HG03432 (cell line): Measurements from ENCODE around the gene KBTBD13.

Source experiments
- ATAC-seq: cut with Tn5 transposase; IDR thresholded peaks from one replicate; pipeline ENCODE4 v1.9.1; 2021; ENCODE audit warnings: mild to moderate bottlenecking, moderate library complexity; ENCODE audit not compliant: unreplicated experiment

The KBTBD13 gene

DNA sequence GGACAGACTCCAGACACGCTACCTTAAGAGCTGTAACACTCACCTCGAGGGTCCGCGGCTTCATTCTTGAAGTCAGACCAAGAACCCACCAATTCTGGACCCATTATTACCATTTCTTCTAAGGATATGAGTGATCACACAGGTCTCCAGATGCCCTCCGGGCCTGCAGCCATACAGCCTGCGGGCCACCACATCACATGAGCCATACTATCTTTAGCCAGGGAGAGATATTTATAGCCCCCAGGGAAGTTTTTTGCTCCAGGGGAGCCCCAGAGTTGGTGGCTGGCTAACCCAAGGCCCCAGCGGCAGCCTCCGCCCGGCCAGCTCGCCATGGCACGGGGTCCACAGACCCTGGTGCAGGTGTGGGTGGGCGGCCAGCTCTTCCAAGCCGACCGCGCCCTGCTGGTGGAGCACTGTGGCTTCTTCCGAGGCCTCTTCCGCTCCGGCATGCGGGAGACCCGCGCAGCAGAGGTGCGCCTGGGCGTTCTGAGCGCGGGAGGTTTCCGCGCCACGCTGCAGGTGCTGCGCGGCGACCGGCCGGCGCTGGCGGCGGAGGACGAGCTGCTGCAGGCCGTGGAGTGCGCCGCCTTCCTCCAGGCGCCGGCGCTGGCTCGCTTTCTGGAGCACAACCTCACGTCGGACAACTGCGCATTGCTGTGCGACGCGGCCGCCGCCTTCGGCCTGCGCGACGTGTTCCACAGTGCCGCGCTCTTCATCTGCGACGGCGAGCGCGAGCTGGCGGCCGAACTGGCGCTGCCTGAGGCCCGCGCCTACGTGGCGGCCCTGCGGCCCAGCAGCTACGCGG lies at the start of gene KBTBD13:
Gene KBTBD13 (plus strand): TSS at position 261 of the 805 bp plus-strand sequence. CDS start 70 bp downstream, at position 331.
- no peak for ATAC-seq

DNA sequence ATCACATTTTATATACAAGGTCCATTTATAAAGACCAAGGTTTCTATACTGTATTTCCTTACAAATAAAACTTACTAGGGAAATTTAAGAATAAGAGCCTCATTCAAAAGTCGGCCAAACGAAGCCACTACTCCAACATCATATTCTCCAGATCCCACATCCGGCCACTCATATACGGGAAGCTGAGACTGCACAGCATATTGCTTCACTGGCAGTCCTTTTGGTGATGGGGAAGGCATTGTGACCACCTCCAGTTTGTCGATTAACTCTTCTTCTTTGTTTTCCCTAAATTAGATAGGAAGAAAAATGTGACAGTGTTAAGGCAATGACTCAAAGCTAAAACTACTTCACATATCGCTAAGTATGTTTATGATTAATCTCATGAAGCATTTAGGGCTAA lies 49.8 kb upstream of the KBTBD13 start:
- ATAC-seq: no peak

DNA sequence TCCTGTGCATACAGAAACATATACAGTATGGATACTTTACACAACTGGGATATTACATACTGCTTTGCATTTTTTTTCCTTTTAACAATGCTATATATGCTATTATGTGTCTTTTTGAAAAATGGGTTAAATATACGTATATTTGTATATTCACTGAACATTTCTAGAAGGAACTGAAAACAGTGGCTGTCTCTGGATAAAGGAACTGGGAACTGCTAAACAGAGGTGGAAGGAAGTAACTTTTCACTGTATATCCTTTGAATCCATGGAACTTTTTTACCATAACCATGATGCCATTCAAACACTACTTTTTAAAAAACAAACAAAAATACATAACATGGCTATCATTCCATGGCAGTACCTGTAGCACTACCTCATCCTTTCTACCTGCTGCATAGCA lies 49.0 kb upstream of the KBTBD13 start:
- no peak for ATAC-seq

DNA sequence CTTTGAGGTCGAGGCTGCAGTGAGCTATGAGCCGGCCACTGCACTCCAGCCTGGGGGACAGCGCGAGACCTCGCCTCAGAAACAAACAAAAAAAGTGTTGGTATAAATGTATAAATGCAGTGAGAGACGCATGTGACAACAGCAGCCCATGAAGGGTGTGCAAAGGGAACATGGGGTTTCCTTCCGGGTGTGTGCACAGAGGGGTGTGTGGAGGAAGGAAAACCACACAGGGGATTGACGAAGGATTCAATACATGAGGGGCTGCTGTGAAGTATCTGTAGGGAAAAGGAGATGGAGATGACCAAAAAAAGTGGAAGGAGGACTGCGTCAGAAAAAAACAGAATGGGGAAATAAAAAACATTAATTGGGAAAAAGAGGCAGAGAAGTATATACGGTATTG lies 48.2 kb upstream of the KBTBD13 start:
- no peak for ATAC-seq

DNA sequence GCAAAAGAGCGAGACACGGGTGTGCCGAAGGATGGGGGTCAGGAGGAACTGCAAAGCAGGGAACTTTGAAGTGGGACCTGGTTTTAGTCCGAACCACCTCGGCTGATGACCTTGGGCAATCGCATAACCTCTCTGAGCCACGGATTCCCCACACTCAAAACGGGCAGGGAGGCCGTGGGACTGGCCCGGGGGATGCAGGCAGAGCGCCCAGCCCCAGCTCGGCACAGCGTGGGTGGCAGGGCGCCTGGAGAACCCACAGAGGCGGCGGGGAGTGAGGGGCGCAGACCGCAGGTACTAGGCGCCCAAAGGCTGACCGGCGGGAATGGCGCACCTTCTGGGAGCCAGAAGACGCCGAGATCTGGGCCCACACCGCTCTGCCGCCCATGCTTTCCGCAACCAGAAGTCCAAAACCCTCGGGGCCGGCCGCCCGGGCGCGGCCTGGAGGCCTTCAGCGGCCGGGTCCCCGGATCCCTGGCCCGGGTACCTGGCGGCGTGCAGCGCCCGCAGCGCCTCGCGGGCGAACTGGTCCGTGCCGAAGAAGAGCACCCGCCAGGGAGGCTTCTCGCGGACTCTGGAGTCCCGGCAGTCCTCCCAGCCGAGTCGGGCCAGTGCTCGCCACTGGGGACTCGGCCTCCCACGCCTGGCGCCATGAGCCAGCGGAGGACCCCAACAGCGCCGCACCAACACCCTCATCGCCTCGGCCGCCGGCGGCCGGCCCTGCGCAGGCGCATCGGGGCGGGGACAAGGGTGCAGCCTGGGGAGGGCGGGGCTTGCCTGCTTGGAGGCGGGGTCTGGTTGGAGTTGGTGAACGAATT lies 47.4 kb upstream of the KBTBD13 start, which contains the start of gene MTFMT:
Gene MTFMT (minus strand): TSS at position 719 of the 815 bp plus-strand sequence. CDS start 26 bp downstream, at position 693.
- ATAC-seq: peak; percentile 78

DNA sequence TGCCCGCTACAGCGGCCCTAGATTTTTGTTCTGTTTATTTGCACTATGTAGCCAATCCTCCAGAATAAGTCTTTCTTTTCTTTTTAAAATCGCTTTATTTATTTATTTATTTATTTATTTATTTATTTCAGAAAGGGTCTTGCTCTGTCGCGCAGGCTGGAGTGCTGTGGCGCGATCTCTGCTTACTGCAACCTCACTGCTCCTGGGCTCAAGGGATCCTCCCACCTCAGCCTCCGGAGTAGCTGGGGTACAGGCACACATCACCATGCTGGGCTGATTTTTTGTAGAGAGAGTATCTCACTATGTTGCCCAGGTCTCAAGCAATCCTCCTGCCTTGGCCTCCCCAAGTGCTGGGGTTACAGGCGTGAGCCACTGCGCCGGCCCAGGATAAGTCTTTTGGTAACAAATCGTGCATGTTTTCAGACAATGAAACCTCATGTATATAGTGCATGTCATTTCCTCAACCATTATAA lies 46.8 kb upstream of the KBTBD13 start:
- no peak for ATAC-seq

DNA sequence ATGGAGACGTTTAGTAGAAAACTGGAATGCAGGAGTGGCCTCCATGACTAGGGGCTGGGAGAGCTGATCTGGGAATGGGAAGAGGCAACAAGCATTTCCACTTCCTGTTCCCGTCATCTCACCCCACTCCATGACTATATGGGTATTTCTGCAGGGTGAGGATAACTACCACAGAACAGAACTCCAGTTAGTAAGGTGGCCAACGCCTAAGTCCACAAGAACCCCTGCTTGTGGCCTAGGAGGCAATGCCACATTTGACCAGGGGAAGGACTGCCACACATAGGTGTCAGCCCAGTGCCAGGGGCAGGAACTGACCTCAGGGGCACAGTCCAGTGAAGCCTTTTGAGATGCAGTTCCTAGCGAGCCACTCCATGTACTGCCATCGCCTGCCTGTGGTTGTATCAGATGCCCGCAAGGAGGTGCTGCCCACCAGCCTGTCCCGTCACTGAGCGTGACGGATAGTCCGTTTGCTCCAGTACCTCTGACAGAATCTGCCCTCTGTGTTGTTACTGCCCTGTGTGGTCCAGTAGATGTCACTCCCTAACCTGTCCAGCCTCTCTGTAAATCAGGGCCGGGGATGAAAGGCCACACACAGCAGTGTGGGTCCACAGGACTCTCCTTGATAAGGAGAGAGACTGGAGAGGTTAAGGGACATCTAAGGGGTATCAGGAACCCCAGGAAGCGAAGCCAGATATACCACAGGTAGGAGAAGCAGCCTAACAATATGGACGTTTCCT lies 43.6 kb upstream of the KBTBD13 start:
- no peak for ATAC-seq

DNA sequence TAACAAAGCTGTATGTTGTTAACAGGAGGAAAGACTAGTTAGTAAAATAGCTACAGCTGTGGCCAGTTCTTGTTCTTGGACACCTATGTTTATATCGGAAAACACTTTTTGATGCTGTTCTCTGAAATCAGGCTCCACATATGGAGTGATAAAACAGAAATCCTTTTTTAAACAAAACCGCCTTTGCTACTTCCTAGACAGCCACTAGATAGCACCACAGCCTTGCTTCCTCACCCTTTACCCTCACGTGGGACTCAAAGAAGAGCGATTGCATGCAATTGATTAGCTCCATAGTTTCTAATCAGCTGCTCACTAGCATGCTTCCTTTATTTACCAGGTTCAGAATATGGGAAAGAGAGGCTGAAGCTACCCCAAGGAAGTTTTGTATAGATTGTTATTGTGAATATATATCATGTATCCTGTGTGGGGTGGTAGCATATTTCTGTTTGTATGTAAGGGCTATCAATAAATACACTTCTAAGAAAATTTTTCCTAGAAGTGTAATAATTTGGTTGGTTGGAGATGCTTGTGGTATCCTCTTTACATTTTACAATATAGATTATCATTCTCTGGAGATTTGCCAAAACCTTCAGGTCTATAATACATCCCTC lies 42.8 kb upstream of the KBTBD13 start:
- no peak for ATAC-seq

DNA sequence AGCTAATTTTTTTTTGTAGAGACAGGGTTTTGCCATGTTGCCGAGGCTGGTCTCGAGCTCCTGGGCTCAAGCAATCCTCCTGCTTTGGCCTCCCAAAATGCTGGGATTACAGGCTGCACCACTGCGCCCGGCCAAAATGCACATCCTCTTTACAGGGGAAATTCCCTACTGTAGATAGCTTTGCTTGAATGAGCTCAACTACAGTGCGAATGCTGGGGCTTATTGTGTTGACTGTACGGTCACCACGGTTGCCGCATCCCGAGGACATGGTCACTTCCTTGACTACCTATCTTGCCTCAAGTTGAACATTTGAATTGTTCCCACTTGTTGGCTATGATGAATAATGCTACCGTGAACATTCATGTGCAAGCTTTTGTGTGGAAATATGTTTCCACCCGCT lies 41.8 kb upstream of the KBTBD13 start:
- ATAC-seq: no peak

DNA sequence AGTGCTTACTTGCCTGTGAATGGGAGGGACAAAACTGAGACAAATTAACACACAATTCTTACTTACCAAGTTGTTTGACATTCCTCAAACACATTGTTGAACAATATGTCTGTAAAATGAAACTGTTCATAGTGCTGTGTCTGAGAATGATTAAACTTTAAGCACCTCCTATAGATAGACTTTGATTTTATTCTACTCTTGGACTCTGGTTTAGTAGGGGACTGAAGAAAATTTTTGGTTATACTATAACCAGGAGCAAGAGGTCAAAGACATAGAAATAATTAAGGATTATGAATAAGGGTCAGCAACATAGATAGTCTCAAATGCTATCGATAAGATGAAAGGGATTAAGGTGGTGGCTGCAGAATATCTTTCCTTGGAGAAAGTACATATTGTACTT lies 39.2 kb upstream of the KBTBD13 start:
- no peak for ATAC-seq

DNA sequence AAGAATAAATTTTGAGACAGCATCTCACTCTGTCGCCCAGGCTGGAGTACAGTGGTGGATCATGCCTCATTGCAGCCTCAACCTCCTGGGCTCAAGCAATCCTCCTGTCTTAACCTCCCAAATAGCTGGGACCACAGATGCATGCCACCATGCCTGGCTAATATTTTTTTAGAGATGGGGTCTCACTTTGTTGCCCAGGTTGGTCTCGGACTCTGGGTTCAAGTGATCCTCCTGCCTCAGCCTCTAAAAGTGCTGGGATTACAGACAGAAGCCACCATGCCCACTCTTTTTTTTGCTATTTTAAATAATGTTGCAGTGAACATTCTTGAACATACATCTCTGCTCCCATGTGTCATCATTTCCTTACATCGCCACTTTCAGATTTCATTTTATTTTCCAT lies 38.1 kb upstream of the KBTBD13 start:
- no peak for ATAC-seq

DNA sequence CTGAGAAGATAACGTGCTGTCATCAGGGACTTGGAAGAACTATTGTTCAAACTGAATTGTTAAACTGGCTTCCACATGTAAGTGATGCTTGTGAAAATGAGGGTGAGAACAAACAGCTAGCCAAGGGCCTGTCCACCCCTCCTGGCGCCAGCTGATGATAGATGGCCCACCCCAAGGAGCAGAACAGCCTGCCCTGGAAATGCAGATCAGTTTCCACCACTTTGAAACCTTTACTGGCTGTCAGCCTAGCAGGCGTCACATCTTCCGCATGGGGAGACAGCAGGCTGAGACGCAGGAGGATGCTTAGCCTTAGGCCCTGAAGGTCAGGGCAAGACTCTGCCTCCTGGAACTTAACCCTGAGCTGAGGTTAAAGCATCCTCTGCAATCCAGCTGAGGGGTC lies 37.7 kb upstream of the KBTBD13 start:
- no peak for ATAC-seq

DNA sequence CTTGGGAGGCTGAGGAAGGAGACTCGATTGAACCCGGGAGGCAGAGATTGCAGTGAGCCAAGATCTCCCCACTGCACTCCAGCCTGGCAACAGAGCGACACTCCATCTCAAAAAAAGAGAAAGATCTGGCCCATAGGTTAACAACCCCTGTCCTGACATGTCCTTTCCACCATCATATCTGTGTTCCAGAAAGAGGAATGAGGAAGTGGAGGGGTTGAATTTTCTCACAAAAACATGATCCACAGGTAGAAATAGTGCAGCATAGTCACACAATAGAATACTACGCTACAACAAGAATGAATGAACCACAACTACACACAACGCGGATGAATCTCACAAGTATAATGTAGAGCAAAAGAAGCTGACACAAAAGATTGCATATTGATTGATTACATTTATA lies 36.1 kb upstream of the KBTBD13 start:
- ATAC-seq: no peak

DNA sequence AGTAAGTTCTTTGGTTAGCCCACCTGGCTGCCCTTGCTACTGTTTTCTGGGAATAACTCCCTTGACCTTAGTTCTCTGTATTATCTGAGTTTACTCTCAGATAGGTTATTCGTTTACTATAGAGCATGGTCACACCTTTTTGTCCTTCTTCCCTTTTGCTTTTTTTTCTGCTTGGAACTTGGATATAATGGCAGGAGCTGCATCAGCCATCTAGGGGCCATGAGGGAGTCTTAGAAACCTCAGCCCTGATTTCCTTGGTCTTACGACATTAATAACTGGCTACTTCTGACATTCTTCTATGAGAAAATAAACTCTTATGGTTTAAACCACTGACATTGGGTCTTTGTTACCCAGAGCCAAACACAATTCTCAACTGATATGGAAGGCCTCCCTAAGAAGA lies 34.8 kb upstream of the KBTBD13 start:
- no peak for ATAC-seq

DNA sequence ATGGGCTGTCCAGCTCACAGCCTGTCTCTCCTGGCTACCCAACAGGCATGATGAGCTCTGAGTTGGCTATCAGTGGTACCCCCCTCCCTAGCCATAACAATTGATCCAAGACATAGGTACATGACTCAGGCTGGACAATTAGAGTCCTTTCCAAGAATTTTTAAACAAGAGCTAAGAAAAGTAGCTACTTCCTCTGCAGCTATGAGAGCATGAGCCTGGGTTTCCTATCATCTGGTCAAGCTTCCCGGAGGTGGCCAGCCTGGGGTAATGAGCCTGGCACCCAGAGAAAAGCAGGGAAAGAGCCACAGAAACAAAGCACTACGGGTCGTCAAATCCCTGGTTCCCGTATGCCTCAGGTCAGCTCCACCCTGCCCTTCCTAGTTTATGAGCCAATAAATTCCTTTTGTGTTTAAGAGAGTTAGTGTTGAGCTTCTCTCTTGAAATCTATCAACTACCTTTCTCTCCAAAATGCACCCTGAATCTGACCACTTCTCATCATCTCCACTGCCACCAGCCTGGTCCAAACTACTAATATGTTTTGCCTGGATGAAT lies 33.7 kb upstream of the KBTBD13 start:
- no peak for ATAC-seq

DNA sequence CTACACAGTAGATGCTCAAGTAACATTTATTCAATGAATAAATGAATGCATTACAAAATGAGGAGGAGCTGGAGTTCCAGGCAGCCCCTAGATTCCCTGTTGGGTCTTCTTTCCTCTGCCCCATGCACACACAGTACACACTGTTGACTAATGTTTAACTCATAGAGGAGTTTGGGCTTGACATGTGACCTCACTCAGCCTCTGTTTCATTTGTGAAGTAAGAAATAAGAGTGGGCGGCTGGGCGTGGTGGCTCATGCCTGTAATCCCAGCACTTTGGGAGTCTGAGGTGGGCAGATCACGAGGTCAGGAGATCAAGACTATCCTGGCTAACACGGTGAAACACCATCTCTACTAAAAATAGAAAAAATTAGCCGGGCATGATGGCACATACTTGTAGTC lies 32.3 kb upstream of the KBTBD13 start:
- ATAC-seq: peak; percentile 55

DNA sequence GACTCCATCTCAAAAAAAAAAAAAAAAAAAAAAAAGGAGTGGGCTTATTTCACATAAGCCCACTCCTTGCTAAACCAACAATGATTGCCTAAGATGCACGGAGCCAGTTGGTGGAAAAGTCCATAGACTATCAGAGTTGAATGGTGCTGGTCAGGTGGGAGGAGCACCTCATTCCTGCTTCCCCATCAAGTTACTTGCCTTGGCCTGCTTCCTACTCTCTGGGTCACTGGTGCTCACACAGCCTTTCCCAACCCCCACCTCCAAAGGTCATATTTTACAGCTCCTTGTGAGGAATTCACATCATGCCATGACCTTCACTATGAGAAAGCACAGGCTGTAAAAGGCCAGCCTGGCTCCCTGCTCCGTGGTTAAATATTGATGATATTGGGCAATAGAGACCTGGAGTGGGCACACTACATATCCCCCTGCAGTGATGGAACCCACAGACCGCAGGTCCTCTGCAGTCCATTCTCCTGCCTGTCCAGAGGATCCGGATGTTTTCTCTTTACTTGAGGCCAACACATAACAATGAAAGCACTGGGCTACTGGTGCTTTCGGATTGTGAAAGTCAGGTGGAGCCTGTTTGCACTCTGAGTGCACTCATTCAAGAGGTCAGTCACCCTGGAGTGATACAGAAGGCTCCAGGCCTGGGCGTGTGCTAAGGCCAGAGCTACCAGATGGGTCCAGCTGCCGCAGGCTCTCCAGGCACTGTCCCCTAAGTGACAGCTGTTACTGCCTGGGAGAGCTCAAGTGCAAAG lies 31.6 kb upstream of the KBTBD13 start, which contains the start of gene SLC51B:
Gene SLC51B (plus strand): TSS at position 664 of the 758 bp plus-strand sequence. CDS start 4,618 bp downstream, outside the sequence.
- no peak for ATAC-seq

DNA sequence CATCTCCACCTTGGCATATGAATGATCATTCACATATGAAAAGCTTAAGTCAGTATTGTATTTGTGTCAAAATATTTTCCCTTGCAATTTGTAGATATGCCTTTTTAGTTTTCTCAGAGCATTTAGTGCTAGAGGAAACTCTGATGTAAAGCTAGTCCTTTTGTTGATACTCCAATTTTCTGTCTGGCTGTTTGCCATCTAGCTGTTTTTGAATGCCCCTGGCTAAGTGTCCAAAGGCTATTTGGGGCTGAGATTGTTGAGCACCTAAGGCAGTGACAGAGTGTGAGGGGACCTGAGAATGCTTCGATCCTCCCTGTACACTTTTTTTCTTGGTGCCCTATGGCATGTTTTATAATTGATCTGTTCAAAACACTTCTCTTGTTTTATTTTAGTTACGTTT lies 28.3 kb upstream of the KBTBD13 start:
- no peak for ATAC-seq

DNA sequence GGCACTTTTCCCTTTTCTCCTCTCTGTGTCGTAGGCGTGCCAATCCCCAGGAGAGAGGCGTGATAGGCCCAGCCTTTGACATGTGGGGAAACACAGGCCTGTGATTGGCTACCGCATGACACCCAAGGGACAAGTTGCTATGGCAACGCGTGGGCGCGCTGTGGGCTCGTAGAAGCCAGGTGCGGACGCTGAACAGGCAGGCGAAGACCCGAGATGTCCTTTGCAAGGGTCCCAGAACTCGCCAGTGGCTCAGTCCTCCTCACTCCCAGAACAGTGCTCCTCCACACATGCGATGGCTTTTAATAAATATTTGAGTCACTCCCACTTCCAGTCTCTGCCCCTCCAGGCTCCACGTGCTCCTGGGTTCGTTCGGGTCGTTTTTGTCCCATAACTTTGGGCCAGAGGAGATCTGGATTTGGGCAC lies 27.1 kb upstream of the KBTBD13 start:
- ATAC-seq: peak; percentile 89

DNA sequence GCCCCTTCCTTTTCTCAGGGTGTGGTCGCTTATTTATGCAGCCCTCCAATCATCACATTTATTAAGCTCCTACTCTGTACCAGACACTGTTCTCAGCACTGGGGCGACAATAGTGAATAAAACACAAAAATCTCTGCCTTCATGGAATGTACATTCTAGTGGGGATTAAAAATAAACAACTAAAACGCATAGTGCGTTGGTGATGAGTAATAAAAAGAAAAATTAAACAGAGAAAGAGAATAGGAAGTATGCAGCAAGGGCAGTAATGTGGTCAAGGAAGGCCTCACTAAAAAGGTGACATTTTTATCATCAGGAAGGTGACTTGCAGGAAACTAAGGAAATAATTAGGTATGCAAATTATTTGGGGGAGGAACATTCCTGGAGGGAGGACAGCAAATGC lies 26.3 kb upstream of the KBTBD13 start:
- no peak for ATAC-seq
